SHP77 treated with DMSO at 0.1 percent for 48 hours (cell line): ENCODE measurements around the gene TMEM225.
"Not testable (repeated sequence)": the region's sequence is repeated elsewhere in the genome, so short reads cannot be mapped to it uniquely, and the experiment has no call there.

Experiments used
- DNase-seq: peaks from one replicate; lab custom pipeline; 2025; lab: John Stamatoyannopoulos, UW

The TMEM225 gene

GRCh38 chr11:123885570-123885969 is at the start of gene TMEM225:
TMEM225 (minus strand) TSS chr11:123885670; CDS start chr11:123885425, 245 bp downstream.
- DNase-seq: no peak

GRCh38 chr11:123924027-123924426 is 38.6 kb upstream of the TMEM225 start:
- DNase-seq: no peak

GRCh38 chr11:123920943-123921342 is 35.5 kb upstream of the TMEM225 start:
- DNase-seq: no peak

GRCh38 chr11:123905826-123906225 is 20.4 kb upstream of the TMEM225 start:
- no peak for DNase-seq

GRCh38 chr11:123904932-123905331 is 19.5 kb upstream of the TMEM225 start:
- DNase-seq: no peak

- no peak for DNase-seq
Observed at GRCh38 chr11:123903932-123904331, 18.5 kb upstream of the TMEM225 start.

GRCh38 chr11:123901867-123902266 is 16.4 kb upstream of the TMEM225 start, which contains the start of gene OR8D4:
OR8D4 (plus strand) TSS chr11:123902167; CDS start chr11:123906432, 4,265 bp downstream.
- DNase-seq: no peak

- DNase-seq: no peak
Observed at GRCh38 chr11:123899792-123900191, 14.3 kb upstream of the TMEM225 start.

GRCh38 chr11:123892031-123892430 is 6.6 kb upstream of the TMEM225 start:
- DNase-seq: no peak

- DNase-seq: no peak
Observed at GRCh38 chr11:123880912-123881311, 4.6 kb downstream of the TMEM225 start.

- DNase-seq: not testable (repeated sequence)
Observed at GRCh38 chr11:123867795-123868194, 17.7 kb downstream of the TMEM225 start.

GRCh38 chr11:123865293-123865692 is 20.2 kb downstream of the TMEM225 start:
- DNase-seq: not testable (repeated sequence)

GRCh38 chr11:123859731-123860130 is 25.7 kb downstream of the TMEM225 start:
- DNase-seq: no peak

GRCh38 chr11:123856444-123856843 is 29.0 kb downstream of the TMEM225 start:
- no peak for DNase-seq

- DNase-seq: no peak
Observed at GRCh38 chr11:123853038-123853437, 32.4 kb downstream of the TMEM225 start.

- DNase-seq: no peak
Observed at GRCh38 chr11:123852321-123852720, 33.1 kb downstream of the TMEM225 start.

GRCh38 chr11:123851110-123851509 is 34.4 kb downstream of the TMEM225 start:
- no peak for DNase-seq

- no peak for DNase-seq
Observed at GRCh38 chr11:123841174-123841573, 44.3 kb downstream of the TMEM225 start.

- no peak for DNase-seq
Observed at GRCh38 chr11:123839131-123839530, 46.3 kb downstream of the TMEM225 start.

- DNase-seq: no peak
Observed at GRCh38 chr11:123838659-123839058, 46.8 kb downstream of the TMEM225 start.

GRCh38 chr11:123838199-123838598 is 47.3 kb downstream of the TMEM225 start:
- DNase-seq: no peak

- no peak for DNase-seq
Observed at GRCh38 chr11:123833095-123833494, 52.4 kb downstream of the TMEM225 start.
